Kidney tubule cell (primary cell): ENCODE measurements around the gene SERP2.

Source experiments
- DNase-seq: peaks from one replicate; pipeline ENCODE4 v3.0.0-alpha.2; 2018; ENCODE audit warnings: low spot score

The SERP2 gene

DNA sequence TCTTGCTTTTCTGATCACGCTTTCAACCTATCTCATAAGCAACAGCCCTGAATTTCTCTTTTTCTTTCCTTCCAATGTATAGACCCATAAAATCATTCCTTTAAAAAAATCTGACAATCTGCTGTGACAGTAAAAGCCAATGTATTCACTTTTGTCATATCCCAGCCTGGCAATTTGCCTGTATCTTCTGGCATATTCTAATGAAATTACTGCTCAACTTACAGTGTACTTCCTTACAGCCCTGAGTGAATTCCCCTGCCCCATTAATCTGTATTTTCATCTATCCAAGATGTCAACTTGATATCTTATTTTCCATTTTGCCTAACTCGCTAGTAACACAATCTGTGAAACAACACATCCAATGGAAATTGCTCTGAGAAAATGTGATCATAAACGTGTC lies 18.0 kb upstream of the SERP2 start:
- no peak for DNase-seq

DNA sequence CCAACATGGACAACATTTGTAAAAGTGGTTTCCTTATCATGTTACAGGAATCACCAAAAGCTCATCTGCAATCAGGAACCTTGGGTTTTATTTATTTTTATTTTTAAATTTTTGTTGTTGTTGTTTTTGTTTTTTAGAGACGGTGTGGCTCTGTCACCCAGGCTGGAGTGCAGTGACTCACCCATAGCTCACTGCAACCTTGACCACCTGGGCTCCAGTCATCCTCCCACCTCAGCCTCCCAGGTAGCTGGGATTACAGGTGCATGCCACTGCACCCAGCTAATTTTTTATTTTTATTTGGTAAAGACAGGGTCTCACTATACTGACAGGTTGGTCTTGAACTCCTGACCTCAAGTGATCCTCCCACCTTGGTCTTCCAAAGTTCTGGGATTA lies 13.6 kb upstream of the SERP2 start:
- peak; percentile 71 for DNase-seq

DNA sequence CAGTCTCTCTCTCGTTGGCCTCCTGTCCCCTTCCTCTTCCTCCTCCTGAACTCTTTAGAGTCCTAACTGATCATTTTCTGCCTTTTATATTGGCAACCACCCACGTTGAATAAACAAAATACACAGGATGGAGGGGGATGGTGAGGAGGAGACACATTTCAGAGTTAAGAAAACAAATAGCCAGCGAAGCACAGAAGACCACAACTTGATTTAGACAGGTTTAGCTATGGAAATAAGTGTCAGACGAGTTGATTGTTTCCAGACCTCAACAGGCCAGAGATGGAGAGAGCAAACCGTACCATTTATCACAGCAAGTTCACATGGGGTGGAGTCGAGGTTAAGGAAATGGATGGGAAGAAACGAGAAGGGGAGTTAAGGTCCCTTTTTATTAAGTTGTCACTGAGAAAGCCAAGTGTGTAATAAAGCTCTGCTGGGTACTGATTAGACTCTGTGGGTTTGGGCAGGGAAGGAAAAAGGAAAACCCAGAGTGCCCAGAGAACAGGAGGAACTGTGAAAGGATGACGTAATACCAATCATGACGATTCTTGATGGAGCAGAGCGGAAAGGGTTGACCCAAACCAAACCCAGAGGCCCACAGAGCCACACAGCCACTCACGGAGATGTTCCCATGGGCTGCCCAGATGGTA lies 11.1 kb upstream of the SERP2 start:
- no peak for DNase-seq

DNA sequence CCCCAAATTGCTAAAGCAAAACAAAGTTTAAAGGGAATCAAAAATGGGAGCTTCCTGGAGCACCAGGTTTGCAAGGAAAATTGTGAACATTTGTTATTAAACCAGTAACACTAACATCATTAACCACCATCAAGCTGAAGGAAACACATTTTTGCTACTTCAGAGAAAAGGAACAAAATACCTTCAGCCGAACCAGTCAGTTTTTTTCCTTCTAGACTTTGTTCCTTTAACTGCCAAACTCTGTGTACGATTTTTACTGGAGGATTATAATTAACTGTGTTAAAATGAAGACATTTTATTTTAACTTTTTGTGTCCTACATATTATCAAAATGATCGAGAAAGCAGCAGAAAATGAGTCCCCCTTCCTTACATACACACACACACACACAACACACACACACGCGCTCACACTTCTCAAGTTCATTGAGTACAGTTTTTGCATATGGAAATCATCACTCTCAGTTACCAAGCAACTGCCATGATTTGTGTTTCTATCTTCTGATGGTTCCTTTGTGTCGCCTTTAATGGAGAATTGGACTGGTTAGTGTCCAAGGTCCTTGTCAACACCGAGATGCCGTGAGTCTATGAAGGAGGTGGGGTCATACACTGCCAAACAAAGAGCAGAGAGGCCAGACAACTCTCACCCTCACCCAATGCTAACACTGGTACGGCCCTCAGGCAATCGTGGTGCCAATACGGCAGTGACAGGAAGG lies 9.8 kb upstream of the SERP2 start:
- DNase-seq, result no peak

DNA sequence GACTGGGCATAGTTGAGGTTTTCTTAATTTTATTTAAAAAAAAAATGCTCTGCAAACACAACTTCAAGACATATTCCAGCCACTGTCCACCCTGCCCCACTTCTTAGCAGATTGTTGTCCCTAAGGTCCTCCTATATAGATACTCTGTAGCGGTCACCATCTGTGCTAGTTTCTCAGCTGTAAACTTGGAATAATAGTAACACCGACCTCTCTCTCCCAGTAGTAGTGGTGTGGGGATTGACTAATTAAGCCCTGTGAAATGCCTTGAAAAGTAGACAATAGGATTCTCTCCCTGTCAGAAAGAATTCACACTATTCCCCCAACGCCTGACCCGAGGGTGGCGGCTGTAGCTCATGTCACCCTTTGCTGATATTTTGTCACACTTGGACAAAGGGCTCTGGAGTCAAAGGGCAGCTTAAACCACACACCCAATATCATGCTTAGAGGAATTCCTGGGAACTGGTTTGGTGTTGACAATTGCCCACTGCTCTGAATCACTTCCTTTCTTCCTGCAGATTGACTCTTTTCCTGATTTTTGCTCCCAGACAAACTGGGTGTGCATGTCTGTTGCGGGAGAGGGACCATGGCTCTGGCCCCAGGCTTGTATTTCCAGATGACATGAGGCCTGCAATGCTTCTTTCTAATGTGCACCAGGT lies 9.2 kb upstream of the SERP2 start:
- peak; percentile 90 for DNase-seq

DNA sequence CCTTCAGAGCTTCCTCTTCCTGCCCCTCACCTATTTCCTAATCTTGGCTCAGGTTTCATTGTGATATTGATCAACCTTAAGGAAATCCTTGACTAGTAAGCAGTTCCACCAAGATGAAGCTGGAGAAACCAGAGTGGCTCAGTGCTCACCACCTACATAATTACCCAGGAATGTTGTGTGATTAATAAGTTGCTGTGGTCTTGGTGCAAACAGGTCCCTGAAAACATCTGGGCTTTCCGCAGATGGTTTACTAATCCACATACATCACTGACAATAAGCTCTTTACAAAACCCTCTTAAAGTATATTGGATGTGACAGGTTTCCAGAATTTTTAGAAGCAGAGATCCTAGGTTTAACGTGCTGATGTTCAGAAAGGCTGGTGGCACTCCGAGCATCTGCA lies 8.6 kb upstream of the SERP2 start:
- DNase-seq, result peak; percentile 83

DNA sequence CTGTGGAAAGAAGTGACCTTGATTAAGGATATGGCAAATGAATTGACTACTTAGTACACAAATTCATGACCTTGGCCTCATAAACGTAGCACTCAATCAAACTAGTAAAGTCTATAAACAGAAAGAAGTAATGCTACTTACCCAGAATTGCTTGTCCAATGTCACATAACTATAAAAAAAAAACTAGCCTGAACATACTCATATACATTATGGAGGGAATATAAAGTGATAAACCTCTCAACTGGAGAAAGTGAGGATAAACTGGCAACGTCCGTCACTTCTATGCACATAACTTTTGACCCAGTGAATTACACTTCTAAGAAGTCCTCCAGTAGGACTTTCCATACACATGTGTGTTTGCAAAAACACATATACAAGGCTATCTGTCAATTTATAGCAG lies 7.7 kb upstream of the SERP2 start:
- DNase-seq, result no peak

DNA sequence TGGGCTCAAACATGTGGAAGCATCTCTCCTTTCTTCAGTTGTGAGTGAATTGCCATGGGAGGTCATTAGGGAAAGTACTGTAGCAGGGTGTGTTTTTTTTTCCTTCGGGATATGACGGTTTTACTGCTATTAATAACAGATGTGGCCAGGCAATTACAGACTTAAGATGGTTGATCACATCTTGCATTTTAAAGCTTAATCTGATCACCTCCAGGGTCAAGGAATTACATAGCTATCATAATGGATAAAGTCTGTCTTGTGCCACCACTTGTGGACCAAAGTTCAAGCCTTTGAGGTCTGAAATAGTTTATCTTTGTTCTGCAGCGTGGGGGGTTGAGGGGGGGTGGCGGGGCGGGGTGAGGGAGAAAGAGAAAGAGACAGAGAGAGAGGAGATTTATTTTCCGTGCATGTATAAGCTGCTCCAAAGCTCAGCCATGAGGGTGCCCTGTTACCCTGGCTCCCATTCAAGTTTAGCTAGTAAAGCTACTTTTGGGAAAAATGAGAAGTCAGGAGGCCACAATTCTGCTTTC lies 5.5 kb upstream of the SERP2 start:
- DNase-seq, result no peak

DNA sequence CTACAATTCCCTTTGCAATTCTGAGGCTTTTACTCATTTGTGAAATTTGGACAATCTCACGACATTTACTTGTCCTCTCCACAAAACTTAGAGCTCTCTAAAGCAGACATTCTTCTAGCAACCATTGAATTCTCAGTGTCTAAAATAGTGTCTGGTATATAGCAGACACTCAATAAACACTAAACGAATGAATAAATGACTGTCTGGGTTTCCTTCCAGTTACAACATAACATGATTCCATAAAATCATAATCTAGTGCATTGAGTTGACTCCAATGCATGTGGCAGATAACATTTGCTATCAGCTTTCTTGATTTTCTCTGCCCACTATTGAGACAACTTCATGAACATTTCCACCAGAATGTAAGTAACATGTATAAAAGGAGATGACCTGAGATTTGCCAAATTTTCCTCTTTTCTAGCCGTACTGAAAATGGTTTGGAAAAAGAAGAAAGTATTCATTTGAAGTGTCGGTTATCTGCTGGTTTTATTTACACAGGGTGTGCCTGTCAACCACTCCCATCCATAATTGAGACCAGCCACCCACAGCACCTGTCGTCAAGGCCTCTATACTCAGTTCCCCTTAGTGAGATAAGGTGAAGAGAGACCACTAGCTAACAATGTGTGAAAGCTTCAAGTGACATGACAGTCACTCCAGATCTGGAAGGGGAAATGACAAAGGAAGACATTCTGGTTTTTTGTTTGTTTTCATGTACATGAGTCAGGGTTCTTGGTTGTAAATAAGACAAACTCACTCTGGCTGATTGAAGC lies 4.8 kb upstream of the SERP2 start:
- DNase-seq, result no peak

DNA sequence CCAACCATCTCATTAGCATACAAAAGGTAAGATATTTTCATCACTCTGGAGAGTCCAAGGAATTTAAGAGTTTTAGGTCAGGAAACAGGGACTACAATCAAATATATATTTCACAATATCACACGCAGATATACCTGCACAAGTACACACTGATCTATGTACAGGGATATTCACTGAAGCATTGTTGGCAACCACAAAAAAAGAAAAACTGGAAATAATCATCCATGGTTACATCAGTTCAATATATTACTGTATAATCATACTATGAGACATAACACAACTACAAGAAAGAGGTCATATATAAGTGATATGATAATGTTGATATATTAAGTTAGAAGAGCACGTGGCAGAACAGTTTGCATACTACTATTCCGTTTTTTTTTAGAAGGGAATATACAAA lies 2.2 kb upstream of the SERP2 start:
- DNase-seq, result no peak

DNA sequence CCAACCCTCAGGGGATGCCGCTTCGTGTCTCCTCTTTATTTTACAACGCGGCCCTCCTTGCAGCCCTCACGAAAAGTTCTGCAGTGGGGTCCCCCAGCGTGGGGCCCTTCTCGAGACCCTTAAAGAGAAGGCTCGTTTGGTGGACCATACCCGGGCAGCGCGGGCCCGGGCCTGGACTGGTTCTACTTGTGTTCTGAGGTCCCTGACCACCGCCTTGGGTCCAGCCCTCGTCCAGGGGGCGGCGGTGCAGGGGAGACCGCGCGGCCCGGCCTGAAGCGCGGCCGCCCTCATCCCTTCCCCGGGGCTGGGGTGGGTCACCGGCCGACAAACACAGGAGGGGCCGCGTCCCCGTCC lies 400 bp upstream of the SERP2 start:
- DNase-seq, result no peak

DNA sequence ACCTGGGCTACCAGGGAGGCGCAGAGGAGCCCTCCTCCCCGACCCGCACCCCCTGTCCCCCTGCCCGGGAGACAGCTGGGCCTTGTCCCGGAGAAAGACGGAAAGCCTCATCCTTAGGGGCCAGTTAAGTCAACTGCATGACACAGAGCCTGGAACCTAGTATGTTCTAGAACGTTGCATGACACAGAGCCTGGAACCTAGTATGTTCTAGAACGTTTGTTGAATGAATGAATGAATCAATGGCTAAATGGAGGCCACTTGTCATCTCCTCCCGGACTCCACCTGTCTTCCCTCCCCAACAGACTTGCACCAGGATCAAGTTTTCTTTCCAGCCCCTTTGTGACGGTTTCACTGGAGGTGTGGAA lies 706 bp downstream of the SERP2 start:
- no peak for DNase-seq

DNA sequence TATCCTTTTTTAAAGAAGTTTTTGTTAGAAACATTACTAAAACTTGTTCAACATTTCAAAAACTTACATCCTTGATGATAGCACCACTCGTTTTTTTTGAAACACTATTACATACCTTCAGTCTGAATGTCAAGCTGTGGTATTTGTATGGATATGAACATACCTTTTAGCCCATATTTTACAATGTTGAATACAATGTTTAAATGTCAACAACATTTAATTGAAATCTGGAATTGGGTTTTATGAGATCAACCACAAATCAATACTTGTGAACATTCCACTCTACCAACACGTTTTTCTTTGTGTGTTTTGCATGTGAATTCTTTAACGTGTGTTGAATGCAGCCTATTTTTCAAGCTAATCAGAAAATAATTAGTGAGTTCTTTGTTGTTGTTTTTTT lies 4.7 kb downstream of the SERP2 start:
- no peak for DNase-seq

DNA sequence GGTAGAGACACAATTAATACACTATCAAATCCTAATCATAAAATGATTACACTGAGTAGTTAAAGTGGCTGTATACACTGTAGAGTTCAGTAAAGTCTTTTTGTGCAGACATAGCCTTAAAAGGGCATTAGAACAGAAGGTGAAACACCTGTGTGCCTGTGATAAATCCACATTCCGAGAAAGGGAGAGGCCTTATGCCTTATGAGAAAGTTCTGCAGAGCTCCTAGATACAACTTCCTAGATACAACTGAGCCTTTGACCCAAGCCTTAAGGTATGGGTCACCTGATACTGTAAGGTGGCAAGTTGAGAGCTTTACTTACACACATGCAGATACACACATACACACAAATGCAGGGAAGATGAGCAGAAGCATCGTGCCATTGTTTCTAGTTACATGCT lies 6.3 kb downstream of the SERP2 start:
- DNase-seq, result no peak

DNA sequence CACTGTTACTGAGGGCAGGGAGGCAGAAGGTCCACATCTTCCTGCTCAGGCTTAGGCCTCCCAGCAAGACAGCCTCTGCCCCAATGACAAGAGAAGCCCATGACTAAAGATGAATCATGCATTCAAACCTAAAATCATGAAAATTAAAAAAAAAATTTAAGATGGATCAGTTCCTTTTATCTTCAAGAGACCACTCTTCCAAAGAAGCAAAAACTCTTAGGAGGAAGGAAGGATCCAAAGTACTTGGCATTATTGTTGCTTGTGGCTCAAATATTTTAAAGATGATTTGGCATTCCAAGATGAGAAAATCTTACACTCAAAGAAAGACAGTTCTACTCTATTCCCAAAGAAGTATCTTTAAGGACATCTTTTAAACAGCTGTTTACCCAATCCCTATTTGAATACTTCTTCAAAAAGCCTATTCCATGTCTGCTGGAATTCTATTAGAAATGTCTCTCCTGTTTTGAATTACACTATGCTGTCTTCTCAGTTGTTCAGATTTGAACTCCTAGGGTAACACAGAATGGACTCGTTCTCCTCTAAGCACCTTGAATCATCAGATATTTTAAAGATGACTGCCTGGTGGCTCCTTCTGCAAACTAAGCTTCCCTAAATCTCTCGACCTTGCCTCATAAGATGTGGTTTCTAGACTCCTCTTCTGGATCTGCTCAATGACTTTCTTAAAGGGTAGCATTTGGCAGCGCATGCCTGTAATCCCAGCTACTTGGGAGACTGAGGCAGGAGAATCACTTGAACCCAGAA lies 7.0 kb downstream of the SERP2 start:
- no peak for DNase-seq

DNA sequence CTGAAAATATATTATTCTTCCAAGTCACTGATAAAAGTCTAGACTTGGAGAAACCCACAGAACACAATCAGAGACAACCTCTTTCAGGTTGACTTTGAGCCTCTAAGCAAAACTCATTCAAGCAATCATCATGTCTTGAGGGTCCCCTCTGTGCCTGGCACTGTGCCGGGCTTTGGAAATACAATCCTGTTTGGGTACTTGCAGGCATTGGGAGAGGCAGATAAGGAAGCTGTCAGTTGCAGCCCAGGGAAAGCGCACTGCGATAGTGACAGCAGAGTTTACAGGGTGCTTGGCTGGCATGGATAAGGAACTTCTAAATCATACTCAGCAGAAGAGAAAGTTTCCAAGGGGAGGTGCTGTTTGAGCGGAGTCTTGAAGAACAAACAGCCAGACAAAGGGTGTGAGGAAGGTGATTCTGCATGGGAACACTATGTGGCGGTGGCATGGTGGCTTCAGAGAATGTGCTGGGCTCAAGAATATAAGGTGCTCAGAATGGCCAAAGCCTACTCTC lies 9.1 kb downstream of the SERP2 start:
- no peak for DNase-seq

DNA sequence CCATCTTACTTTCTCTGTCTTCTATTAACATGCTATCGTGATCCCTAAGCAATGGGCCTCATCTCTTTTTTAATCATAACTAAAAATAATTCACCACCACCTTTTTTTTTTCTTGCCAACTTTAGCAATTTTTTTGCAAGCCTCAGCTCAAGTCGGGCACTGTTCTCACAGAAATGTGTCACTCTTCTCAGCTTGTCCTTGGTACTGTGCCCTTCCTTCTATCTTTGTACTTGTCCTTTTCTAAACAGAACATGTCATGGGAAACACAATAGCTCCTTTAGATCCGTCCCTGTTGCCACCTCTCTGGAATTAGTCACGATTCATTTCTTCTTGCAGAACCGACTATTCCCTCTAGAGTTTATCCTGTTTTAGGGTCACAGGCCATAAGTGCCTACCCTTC lies 10.3 kb downstream of the SERP2 start:
- DNase-seq, result no peak

DNA sequence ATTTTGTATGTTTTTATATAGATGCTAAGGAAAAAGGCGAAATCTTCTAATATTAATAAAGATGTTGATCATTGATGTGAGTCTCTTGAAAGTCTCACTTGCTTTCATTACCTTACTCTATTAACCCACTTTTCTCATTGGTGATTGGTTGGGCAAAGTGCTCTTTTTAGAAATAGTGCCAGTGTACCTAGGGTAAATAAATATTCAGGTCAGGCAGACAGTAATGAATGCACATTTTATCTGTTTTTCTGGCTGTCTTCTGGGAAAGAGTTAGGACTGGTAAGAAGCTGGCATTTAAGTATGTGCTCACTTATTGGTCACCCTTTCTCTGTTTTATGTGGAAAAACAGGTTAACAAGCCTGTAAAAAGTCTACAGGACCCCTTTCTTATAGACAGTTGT lies 11.2 kb downstream of the SERP2 start:
- DNase-seq, result no peak

DNA sequence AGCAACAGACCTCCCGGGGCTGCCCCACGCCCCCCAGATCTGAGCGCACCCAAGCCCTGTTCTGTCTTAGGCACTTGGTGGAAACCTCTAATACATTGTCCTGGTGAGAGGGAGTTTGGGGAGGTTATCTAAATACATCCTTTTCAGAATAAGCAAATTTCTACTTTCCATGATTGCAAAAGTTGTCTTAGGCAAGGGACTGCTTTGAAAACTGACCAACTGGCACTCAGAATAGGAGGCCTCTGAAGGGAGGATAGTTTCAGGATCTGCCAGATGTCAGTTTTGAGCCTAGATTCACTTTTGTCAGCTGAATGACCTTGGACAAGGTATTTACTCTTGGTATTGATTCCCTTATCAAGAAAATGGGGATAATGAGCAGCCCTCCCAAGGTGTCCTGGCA lies 11.8 kb downstream of the SERP2 start:
- DNase-seq, result no peak

DNA sequence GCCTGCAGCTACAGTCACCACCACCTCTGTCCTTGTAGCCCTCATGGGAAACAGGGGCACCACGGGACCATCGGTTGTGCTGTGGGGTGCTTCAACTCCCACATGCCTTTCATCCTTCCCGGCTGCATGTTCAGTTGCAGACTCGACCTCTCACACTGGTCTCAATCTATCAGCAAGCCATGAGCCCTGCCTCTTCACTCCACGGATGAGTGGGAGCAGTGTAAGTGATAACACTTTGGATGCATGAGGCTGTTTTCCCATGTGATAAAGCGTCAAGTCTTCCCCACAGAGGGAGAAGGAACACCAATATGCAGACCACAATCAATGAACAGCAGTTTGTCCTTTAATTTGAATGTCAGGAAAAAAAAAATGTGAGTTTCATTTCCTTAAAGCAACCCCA lies 12.2 kb downstream of the SERP2 start:
- no peak for DNase-seq

DNA sequence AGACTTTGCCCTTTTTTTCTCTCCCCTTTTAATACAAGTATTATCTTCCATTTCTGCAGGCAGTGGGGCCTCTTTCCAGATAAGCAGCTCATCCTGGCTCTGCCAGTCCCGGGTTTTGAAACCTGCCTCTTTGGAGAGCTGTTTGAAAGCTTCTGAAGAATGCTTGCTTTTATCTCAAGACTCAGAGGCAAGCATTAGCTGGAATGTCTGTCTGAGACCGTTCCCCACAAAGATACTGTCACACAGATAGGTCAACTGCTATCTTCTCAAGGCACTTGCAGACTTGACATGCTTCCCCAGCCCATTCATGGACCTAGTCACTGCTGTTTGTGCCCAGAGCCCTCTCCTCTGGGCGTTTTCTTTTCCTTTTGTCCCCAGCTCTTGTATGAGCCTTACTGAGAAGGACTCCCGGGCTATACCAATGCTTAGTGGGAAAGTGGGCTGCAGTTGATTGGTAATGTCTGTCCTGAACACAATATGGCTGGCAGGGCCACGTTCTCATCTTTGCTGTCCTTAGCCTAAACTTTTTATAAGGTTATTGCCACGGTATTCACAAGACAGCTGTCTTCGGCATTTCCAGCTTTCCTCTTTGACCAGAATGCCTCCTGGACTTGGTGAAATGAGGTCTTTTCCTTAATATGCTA lies 13.4 kb downstream of the SERP2 start:
- DNase-seq, result no peak
